Activated T-cell treated with anti-CD3 and anti-CD28 coated beads, Interleukin-2, amount 50 U/mL, for 4 hours (primary cell): Measurements from ENCODE around the gene TEKTIP1. TPM values are rescaled to one million over a fixed set of nuclear protein-coding genes. Genes with fewer than 3 reads are reported as not detected.
"Not testable (repeated sequence)": the region's sequence is repeated elsewhere in the genome, so short reads cannot be mapped to it uniquely, and the experiment has no call there.

Experiments
- ATAC-seq, 2 donors: fragments of 200-7000 bp; cut with Tn5 transposase; one replicate each; pipeline ENCODE4 v1.10.0; 2021
- DNase-seq: peaks from one replicate; pipeline ENCODE4 v3.0.0-alpha.2; 2020
- H3K27me3 Mint-ChIP-seq: one replicate; pipeline ENCODE4 v1.8.0; 2021; ENCODE audit warnings: low read depth, mixed read lengths
- H3K36me3 Mint-ChIP-seq: one replicate; pipeline ENCODE4 v1.8.0; 2022; ENCODE audit warnings: mixed read lengths; ENCODE audit not compliant: insufficient read depth
- H3K4me1 Mint-ChIP-seq: one replicate; pipeline ENCODE4 v1.8.0; 2021; ENCODE audit warnings: low read depth, mixed read lengths
- H3K4me3 Mint-ChIP-seq: one replicate; pipeline ENCODE4 v1.8.0; 2021; ENCODE audit warnings: mild to moderate bottlenecking, moderate library complexity, mixed read lengths
- H3K9me3 Mint-ChIP-seq: one replicate; pipeline ENCODE4 v1.8.0; 2021; ENCODE audit warnings: mixed read lengths
- total RNA-seq, 3 donors: library from RNA; stranded (reverse); gene quantifications; one replicate each; pipeline ENCODE4 v1.2.1, GENCODE V29; 2021

The TEKTIP1 gene
- total RNA-seq, 3 donors from 2014 or later: 1.0 to 1.1 TPM; not detected in 1

GRCh38 chr19:3578390-3578789 lies 39.4 kb downstream of the TEKTIP1 start:
- Mint-ChIP-seq H3K4me1 (peaks cover 4% of the 10 kb centered on the region), H3K4me3 (no peak overlapping the region), H3K27me3 (no peaks in the 10 kb centered on the region), H3K36me3 (peaks cover 9% of the 10 kb centered on the region), H3K9me3 (no peaks in the 10 kb centered on the region)
- ATAC-seq (no peak), DNase-seq (no peak)

- no peak for ATAC-seq
- H3K36me3 Mint-ChIP-seq: peaks cover 2% of the 10 kb centered on the region
- H3K4me3 Mint-ChIP-seq: no peak overlapping the region
- no peaks in the 10 kb centered on the region for H3K27me3 Mint-ChIP-seq
- H3K4me1 Mint-ChIP-seq: no peaks in the 10 kb centered on the region
- no peak for DNase-seq
- H3K9me3 Mint-ChIP-seq: no peaks in the 10 kb centered on the region
Measured at GRCh38 chr19:3580156-3580934, 41.4 kb downstream of the TEKTIP1 start.

- not testable (repeated sequence) for H3K4me3 Mint-ChIP-seq, ATAC-seq, H3K4me1 Mint-ChIP-seq, H3K9me3 Mint-ChIP-seq, H3K27me3 Mint-ChIP-seq, H3K36me3 Mint-ChIP-seq, DNase-seq
Measured at GRCh38 chr19:3581792-3582191, 42.8 kb downstream of the TEKTIP1 start.

GRCh38 chr19:3584036-3584802 lies 45.2 kb downstream of the TEKTIP1 start:
- H3K4me3 Mint-ChIP-seq, ATAC-seq, DNase-seq, H3K36me3 Mint-ChIP-seq, H3K4me1 Mint-ChIP-seq, H3K9me3 Mint-ChIP-seq, H3K27me3 Mint-ChIP-seq: not testable (repeated sequence)

GRCh38 chr19:3585301-3586126 lies 46.5 kb downstream of the TEKTIP1 start, which contains the start of gene GIPC3:
Gene GIPC3, plus strand, starts transcription at chr19:3585478. Its CDS starts 120 bp downstream, at chr19:3585598.
- Mint-ChIP-seq H3K4me1 (no peaks in the 10 kb centered on the region), H3K4me3 (peak within 1 kb of the TSS; percentile 33), H3K9me3 (no peaks in the 10 kb centered on the region), H3K36me3 (no peaks in the 10 kb centered on the region), H3K27me3 (no peaks in the 10 kb centered on the region)
- peak; percentile 50 to 59 for ATAC-seq
- DNase-seq: no peak

GRCh38 chr19:3586127-3586626 lies 47.2 kb downstream of the TEKTIP1 start:
- no peaks in the 10 kb centered on the region for H3K4me1 Mint-ChIP-seq
- H3K4me3 Mint-ChIP-seq: peak overlapping the region; percentile 33
- no peaks in the 10 kb centered on the region for H3K27me3 Mint-ChIP-seq
- no peaks in the 10 kb centered on the region for H3K36me3 Mint-ChIP-seq
- DNase-seq (peak; percentile 47), ATAC-seq (peak in 1 of 2 donors; percentile 54)
- H3K9me3 Mint-ChIP-seq: no peaks in the 10 kb centered on the region

GRCh38 chr19:3586707-3587346 lies 47.9 kb downstream of the TEKTIP1 start:
- Mint-ChIP-seq H3K36me3 (no peaks in the 10 kb centered on the region), H3K4me3 (no peak overlapping the region), H3K4me1 (no peaks in the 10 kb centered on the region), H3K27me3 (no peaks in the 10 kb centered on the region), H3K9me3 (no peaks in the 10 kb centered on the region)
- DNase-seq: no peak
- no peak for ATAC-seq

GRCh38 chr19:3589439-3589838 lies 50.5 kb downstream of the TEKTIP1 start:
- H3K36me3 Mint-ChIP-seq: no peaks in the 10 kb centered on the region
- H3K27me3 Mint-ChIP-seq: no peaks in the 10 kb centered on the region
- no peaks in the 10 kb centered on the region for H3K9me3 Mint-ChIP-seq
- H3K4me3 Mint-ChIP-seq: no peak overlapping the region
- no peaks in the 10 kb centered on the region for H3K4me1 Mint-ChIP-seq
- no peak for DNase-seq
- no peak for ATAC-seq

- no peak for ATAC-seq
- H3K9me3 Mint-ChIP-seq: no peaks in the 10 kb centered on the region
- no peaks in the 10 kb centered on the region for H3K4me1 Mint-ChIP-seq
Measured at GRCh38 chr19:3589949-3590348, 51.0 kb downstream of the TEKTIP1 start.

GRCh38 chr19:3590991-3591659 lies 52.2 kb downstream of the TEKTIP1 start:
- no peaks in the 10 kb centered on the region for H3K4me1 Mint-ChIP-seq

More at GRCh38 chr19:3589949-3590348, 51.0 kb downstream of the TEKTIP1 start:
- no peak for DNase-seq
- Mint-ChIP-seq H3K36me3 (no peaks in the 10 kb centered on the region), H3K27me3 (no peaks in the 10 kb centered on the region), H3K4me3 (no peak overlapping the region)

GRCh38 chr19:3591876-3592613 lies 53.1 kb downstream of the TEKTIP1 start:
- DNase-seq (no peak), ATAC-seq (no peak)
- Mint-ChIP-seq H3K36me3 (no peaks in the 10 kb centered on the region), H3K4me3 (no peak overlapping the region), H3K9me3 (no peaks in the 10 kb centered on the region), H3K4me1 (no peaks in the 10 kb centered on the region), H3K27me3 (no peaks in the 10 kb centered on the region)

More at GRCh38 chr19:3590991-3591659, 52.2 kb downstream of the TEKTIP1 start:
- DNase-seq: no peak
- ATAC-seq: no peak
- no peaks in the 10 kb centered on the region for H3K9me3 Mint-ChIP-seq
- H3K36me3 Mint-ChIP-seq: no peaks in the 10 kb centered on the region
- no peaks in the 10 kb centered on the region for H3K27me3 Mint-ChIP-seq
- H3K4me3 Mint-ChIP-seq: no peak overlapping the region

- ATAC-seq: no peak
- no peak for DNase-seq
- no peak overlapping the region for H3K4me3 Mint-ChIP-seq
Measured at GRCh38 chr19:3593156-3593555, 54.2 kb downstream of the TEKTIP1 start.

More at GRCh38 chr19:3593156-3593555, 54.2 kb downstream of the TEKTIP1 start:
- H3K36me3 Mint-ChIP-seq: no peaks in the 10 kb centered on the region
- no peaks in the 10 kb centered on the region for H3K4me1 Mint-ChIP-seq
- H3K27me3 Mint-ChIP-seq: no peaks in the 10 kb centered on the region
- no peaks in the 10 kb centered on the region for H3K9me3 Mint-ChIP-seq
